HEK293 (cell line): Measurements from ENCODE around the gene HIC1.

Source experiments
- CTCF ChIA-PET: fragments of 350-600 bp; formaldehyde crosslinking; extraction: SDS; loops from one replicate; lab custom pipeline; 2021; ENCODE audit warnings: antibody characterized with exemption; lab: Yijun Ruan, JAX
- POLR2A ChIA-PET: fragments of 300-600 bp; formaldehyde crosslinking; extraction: SDS; loops from one replicate; lab custom pipeline; 2020; ENCODE audit warnings: antibody characterized with exemption, inconsistent platforms; lab: Yijun Ruan, JAX
- H3K27ac ChIP-seq: fragments of 200-500 bp; sonication (Bioruptor generic); 2 replicates; pipeline ENCODE4 v1.5.1; 2014; ENCODE audit warnings: low read depth, low read length, control low read depth, inconsistent platforms; ENCODE audit errors: extremely low read depth
- H3K36me3 ChIP-seq, 2 experiments: fragments of 200-500 bp in 1 of 2; sonication (Bioruptor generic) in 1 of 2; 1 replicate in 1 of 2; 2 replicates in 1 of 2; pipeline ENCODE4 v1.5.1; 2014 to 2017; ENCODE audit warnings: inconsistent platforms in 2 of 2, low read length in 2 of 2; ENCODE audit not compliant: control insufficient read depth in 2 of 2, insufficient read depth in 1 of 2
- H3K4me1 ChIP-seq: fragments of 200-500 bp; sonication (Bioruptor generic); 2 replicates; pipeline ENCODE4 v1.5.1; 2014; ENCODE audit warnings: mild to moderate bottlenecking, low read length, inconsistent platforms; ENCODE audit not compliant: control insufficient read depth, insufficient read depth
- H3K4me3 ChIP-seq: 2 replicates; pipeline ENCODE4 v1.5.1; 2011; ENCODE audit warnings: low read depth, mild to moderate bottlenecking, control low read depth, low read length, moderate library complexity
- H3K9me3 ChIP-seq: fragments of 200-500 bp; sonication (Bioruptor generic); 2 replicates; pipeline ENCODE4 v1.5.1; 2014; ENCODE audit warnings: low read depth, low read length, inconsistent platforms; ENCODE audit not compliant: control insufficient read depth, insufficient read depth
- BCL11B ChIP-seq: fragments of 450-650 bp; formaldehyde crosslinking; IDR thresholded peaks from 2 replicates; pipeline ENCODE4 v1.5.1; 2016; ENCODE audit warnings: low read depth, missing biosample characterization, missing genetic modification characterization
- GLI2 ChIP-seq: fragments of 450-650 bp; formaldehyde crosslinking; IDR thresholded peaks from 2 replicates; pipeline ENCODE4; 2017; ENCODE audit warnings: missing biosample characterization, missing genetic modification characterization, low read depth, borderline replicate concordance
- INSM2 ChIP-seq: fragments of 450-650 bp; formaldehyde crosslinking; IDR thresholded peaks from 2 replicates; pipeline ENCODE4 v1.5.1; 2016; ENCODE audit warnings: missing biosample characterization, missing genetic modification characterization
- MEIS1 ChIP-seq: sonication (generic); formaldehyde crosslinking; IDR thresholded peaks from 2 replicates; pipeline ENCODE4 v1.8.1; 2022; ENCODE audit warnings: missing genetic modification reagents, mild to moderate bottlenecking, borderline replicate concordance
- REST ChIP-seq: fragments of 450-650 bp; formaldehyde crosslinking; IDR thresholded peaks from 2 replicates; pipeline ENCODE4 v1.5.1; 2016; ENCODE audit warnings: missing biosample characterization, missing genetic modification characterization
- SETDB1 ChIP-seq: IDR thresholded peaks from one replicate; pipeline ENCODE4 v1.6.1; 2017; ENCODE audit warnings: mild to moderate bottlenecking, low read length, moderate library complexity, mixed read lengths; ENCODE audit not compliant: insufficient read length
- ZBTB26 ChIP-seq: fragments of 450-650 bp; formaldehyde crosslinking; optimal IDR thresholded peaks from 2 replicates; pipeline ENCODE3; 2016; ENCODE audit warnings: missing biosample characterization, mild to moderate bottlenecking, missing genetic modification characterization
- ZBTB8A ChIP-seq: fragments of 450-650 bp; formaldehyde crosslinking; IDR thresholded peaks from 2 replicates; pipeline ENCODE4 v1.5.1; 2016; ENCODE audit warnings: missing biosample characterization, missing genetic modification characterization
- ZEB2 ChIP-seq: fragments of 450-650 bp; formaldehyde crosslinking; IDR thresholded peaks from 2 replicates; pipeline ENCODE4 v1.5.1; 2016; ENCODE audit warnings: missing biosample characterization, missing genetic modification characterization
- ZNF121 ChIP-seq: fragments of 450-650 bp; formaldehyde crosslinking; IDR thresholded peaks from 2 replicates; pipeline ENCODE4 v1.5.1; 2016; ENCODE audit warnings: missing biosample characterization, missing genetic modification characterization
- ZNF148 ChIP-seq: fragments of 450-650 bp; formaldehyde crosslinking; IDR thresholded peaks from 2 replicates; pipeline ENCODE4 v1.5.0; 2017; ENCODE audit warnings: missing biosample characterization, missing genetic modification characterization, borderline replicate concordance
- ZNF324 ChIP-seq: fragments of 450-650 bp; formaldehyde crosslinking; IDR thresholded peaks from 2 replicates; pipeline ENCODE4 v1.5.1; 2016; ENCODE audit warnings: missing biosample characterization, missing genetic modification characterization
- ZNF416 ChIP-seq: fragments of 450-650 bp; formaldehyde crosslinking; IDR thresholded peaks from 2 replicates; pipeline ENCODE4 v1.5.1; 2016; ENCODE audit warnings: missing biosample characterization, missing genetic modification characterization
- ZNF423 ChIP-seq: fragments of 450-650 bp; formaldehyde crosslinking; IDR thresholded peaks from 2 replicates; pipeline ENCODE4 v1.5.1; 2016; ENCODE audit warnings: missing biosample characterization, missing genetic modification characterization
- ZNF549 ChIP-seq: fragments of 450-650 bp; IDR thresholded peaks from 2 replicates; pipeline ENCODE4 v1.5.1; 2018; ENCODE audit warnings: missing biosample characterization, missing genetic modification characterization, mild to moderate bottlenecking, inconsistent platforms, moderate library complexity
- ZNF558 ChIP-seq: fragments of 450-650 bp; formaldehyde crosslinking; IDR thresholded peaks from 2 replicates; pipeline ENCODE4 v1.5.1; 2016; ENCODE audit warnings: missing biosample characterization, missing genetic modification characterization
- ZNF792 ChIP-seq: fragments of 450-650 bp; formaldehyde crosslinking; IDR thresholded peaks from 2 replicates; pipeline ENCODE4 v1.5.1; 2016; ENCODE audit warnings: missing biosample characterization, missing genetic modification characterization
- TF ChIP-seq, protein P1 (sequence below): fragments of 450-650 bp; formaldehyde crosslinking; IDR thresholded peaks from 2 replicates; pipeline ENCODE4 v1.5.1; 2017; ENCODE audit warnings: missing biosample characterization, missing genetic modification characterization

HIC1 gene

DNA sequence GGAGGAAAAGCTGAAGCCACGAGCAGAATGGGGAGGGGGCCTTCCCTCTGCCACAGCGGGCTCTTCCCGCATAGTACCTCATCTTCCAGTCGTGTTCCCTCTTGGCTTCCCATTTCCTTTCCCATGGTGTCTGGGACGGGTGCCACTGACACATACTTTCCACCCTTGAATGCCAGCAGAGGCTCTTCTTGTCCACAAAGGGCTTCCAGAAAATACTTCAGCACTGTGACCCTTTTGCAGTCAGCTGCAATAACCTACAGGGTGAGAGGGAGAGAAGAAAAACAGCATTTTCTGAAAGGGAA, 30.7 kb downstream of the HIC1 start:
- H3K36me3 ChIP-seq, result peaks cover 0 to 45% of the 10 kb centered on the region in 2 experiments; a peak in 2 of 3 replicates
- ChIA-PET POLR2A (no interaction called here), CTCF (interaction anchor here (0.7 to 3.4 kb wide), 4 partner anchors 159 to 197 kb away, joined by 3 to 13 read pairs (median 5); no protein-coding TSS in a partner anchor)
- no peak overlapping the region for H3K4me3 ChIP-seq
- TF ChIP-seq ZBTB26 (no peak), BCL11B (tag by site-specific recombination) (no peak), ZNF121 (tag by site-specific recombination) (no peak), ZNF148 (tag by site-specific recombination) (no peak), MEIS1 (CRISPR knock-in tag) (no peak), REST (tag by site-specific recombination) (no peak), ZEB2 (tag by site-specific recombination) (no peak), INSM2 (tag by site-specific recombination) (no peak), ZNF792 (tag by site-specific recombination) (no peak), ZNF416 (tag by site-specific recombination) (no peak), ZNF549 (tag by site-specific recombination) (no peak), SETDB1 (no peak), ZNF324 (no peak), GLI2 (no peak), ZNF558 (no peak), ZNF423 (no peak), ZBTB8A (tag by site-specific recombination) (no peak)
- TF ChIP-seq, protein P1, sequence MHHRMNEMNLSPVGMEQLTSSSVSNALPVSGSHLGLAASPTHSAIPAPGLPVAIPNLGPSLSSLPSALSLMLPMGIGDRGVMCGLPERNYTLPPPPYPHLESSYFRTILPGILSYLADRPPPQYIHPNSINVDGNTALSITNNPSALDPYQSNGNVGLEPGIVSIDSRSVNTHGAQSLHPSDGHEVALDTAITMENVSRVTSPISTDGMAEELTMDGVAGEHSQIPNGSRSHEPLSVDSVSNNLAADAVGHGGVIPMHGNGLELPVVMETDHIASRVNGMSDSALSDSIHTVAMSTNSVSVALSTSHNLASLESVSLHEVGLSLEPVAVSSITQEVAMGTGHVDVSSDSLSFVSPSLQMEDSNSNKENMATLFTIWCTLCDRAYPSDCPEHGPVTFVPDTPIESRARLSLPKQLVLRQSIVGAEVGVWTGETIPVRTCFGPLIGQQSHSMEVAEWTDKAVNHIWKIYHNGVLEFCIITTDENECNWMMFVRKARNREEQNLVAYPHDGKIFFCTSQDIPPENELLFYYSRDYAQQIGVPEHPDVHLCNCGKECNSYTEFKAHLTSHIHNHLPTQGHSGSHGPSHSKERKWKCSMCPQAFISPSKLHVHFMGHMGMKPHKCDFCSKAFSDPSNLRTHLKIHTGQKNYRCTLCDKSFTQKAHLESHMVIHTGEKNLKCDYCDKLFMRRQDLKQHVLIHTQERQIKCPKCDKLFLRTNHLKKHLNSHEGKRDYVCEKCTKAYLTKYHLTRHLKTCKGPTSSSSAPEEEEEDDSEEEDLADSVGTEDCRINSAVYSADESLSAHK (tag by site-specific recombination), result no peak
- H3K27ac ChIP-seq, result no peak overlapping the region
- H3K9me3 ChIP-seq, result no peaks in the 10 kb centered on the region
- no peaks in the 10 kb centered on the region for H3K4me1 ChIP-seq
